IPS-18a (cell line): ENCODE measurements around the gene POU6F1.

Experiments used
- H3K27ac ChIP-seq: one replicate; pipeline ENCODE4 v1.5.1; 2013; ENCODE audit warnings: low read length
- H3K27me3 ChIP-seq: one replicate; pipeline ENCODE4 v1.6.1; 2013; ENCODE audit warnings: mild to moderate bottlenecking, low read length; ENCODE audit not compliant: control insufficient read depth, insufficient read depth
- H3K36me3 ChIP-seq: one replicate; pipeline ENCODE4 v1.6.1; 2013; ENCODE audit warnings: low read depth, low read length; ENCODE audit not compliant: control insufficient read depth
- H3K4me1 ChIP-seq: one replicate; pipeline ENCODE4 v1.6.1; 2013; ENCODE audit warnings: low read depth, low read length; ENCODE audit not compliant: control insufficient read depth
- H3K4me3 ChIP-seq: one replicate; pipeline ENCODE4 v1.5.1; 2013; ENCODE audit warnings: low read length
- H3K9ac ChIP-seq: one replicate; pipeline ENCODE4 v1.6.1; 2013; ENCODE audit warnings: mild to moderate bottlenecking, low read length, moderate library complexity
- H3K9me3 ChIP-seq: one replicate; pipeline ENCODE4 v1.6.1; 2013; ENCODE audit warnings: low read depth, low read length; ENCODE audit not compliant: control insufficient read depth

The POU6F1 gene

GRCh38 chr12:51192284-51192671, 25.6 kb downstream of the POU6F1 start:
- H3K4me3 ChIP-seq: no peak overlapping the region
- H3K27ac ChIP-seq: no peak overlapping the region
- no peak overlapping the region for H3K9ac ChIP-seq
- H3K27me3 ChIP-seq: no peaks in the 10 kb centered on the region
- no peaks in the 10 kb centered on the region for H3K4me1 ChIP-seq
- H3K36me3 ChIP-seq: no peaks in the 10 kb centered on the region
- H3K9me3 ChIP-seq: no peaks in the 10 kb centered on the region

GRCh38 chr12:51191516-51192283, 26.2 kb downstream of the POU6F1 start:
- H3K4me3 ChIP-seq: no peak overlapping the region
- H3K36me3 ChIP-seq: no peaks in the 10 kb centered on the region
- no peak overlapping the region for H3K27ac ChIP-seq
- H3K4me1 ChIP-seq: no peaks in the 10 kb centered on the region
- no peaks in the 10 kb centered on the region for H3K9me3 ChIP-seq
- no peaks in the 10 kb centered on the region for H3K27me3 ChIP-seq
- no peak overlapping the region for H3K9ac ChIP-seq

DNA sequence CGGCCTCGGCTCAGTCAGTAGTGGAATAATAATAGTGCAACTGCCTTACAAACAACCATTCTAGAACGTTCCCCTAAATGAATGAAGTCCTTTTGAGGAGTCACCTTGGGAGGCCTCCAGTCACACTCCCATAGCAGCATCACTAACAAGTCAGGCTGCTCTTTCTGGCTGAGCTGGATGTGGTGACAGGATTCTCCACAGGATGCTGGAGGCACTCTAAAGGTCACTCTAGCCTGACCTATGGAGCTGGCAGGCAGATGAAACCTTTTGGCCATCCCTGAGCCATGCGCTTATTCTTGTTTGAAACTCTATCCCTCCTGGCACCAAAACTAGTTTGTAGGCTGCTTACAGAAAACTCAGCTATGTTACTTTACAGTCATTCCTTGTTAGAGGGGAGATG, 27.0 kb downstream of the POU6F1 start:
- H3K27me3 ChIP-seq: no peaks in the 10 kb centered on the region
- no peaks in the 10 kb centered on the region for H3K4me1 ChIP-seq
- H3K9ac ChIP-seq: no peak overlapping the region
- no peak overlapping the region for H3K4me3 ChIP-seq
- no peaks in the 10 kb centered on the region for H3K36me3 ChIP-seq
- no peaks in the 10 kb centered on the region for H3K9me3 ChIP-seq
- H3K27ac ChIP-seq: no peak overlapping the region

DNA sequence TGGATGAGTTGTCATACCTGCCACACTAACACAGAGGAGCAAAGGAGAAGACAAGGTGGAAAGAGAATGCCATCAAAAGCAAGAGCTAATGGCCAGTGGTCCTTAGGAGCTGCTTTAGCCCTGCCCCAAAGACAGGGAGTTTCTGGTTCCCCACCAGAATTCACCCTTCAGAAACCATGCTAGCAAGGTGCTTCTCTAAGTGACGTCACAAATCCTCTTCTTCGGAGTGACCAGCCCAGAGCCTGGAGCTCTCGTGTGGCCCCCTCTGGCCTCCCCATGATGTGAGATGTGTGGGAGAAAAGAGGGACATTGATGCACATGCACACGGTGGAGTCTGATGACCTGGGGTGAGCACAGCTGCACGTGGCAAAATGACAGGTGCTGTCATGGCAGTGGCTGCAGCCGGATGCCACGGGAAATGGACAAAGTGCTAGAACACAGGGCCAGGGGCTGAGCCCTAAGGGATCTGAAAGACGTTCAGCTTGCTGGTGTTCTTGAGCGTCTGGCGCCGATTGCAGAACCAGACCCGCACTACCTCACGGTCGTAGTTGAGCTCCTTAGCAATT, 28.0 kb downstream of the POU6F1 start:
- Histone ChIP-seq H3K4me1 (no peaks in the 10 kb centered on the region), H3K9ac (no peak overlapping the region), H3K4me3 (no peak overlapping the region), H3K27me3 (no peaks in the 10 kb centered on the region), H3K27ac (no peak overlapping the region), H3K9me3 (no peaks in the 10 kb centered on the region), H3K36me3 (no peaks in the 10 kb centered on the region)

GRCh38 chr12:51188359-51189051, 29.4 kb downstream of the POU6F1 start:
- H3K36me3 ChIP-seq: no peaks in the 10 kb centered on the region
- H3K9ac ChIP-seq: no peak overlapping the region
- H3K9me3 ChIP-seq: no peaks in the 10 kb centered on the region
- H3K4me1 ChIP-seq: no peaks in the 10 kb centered on the region
- H3K27me3 ChIP-seq: no peaks in the 10 kb centered on the region
- no peak overlapping the region for H3K4me3 ChIP-seq
- H3K27ac ChIP-seq: no peak overlapping the region

DNA sequence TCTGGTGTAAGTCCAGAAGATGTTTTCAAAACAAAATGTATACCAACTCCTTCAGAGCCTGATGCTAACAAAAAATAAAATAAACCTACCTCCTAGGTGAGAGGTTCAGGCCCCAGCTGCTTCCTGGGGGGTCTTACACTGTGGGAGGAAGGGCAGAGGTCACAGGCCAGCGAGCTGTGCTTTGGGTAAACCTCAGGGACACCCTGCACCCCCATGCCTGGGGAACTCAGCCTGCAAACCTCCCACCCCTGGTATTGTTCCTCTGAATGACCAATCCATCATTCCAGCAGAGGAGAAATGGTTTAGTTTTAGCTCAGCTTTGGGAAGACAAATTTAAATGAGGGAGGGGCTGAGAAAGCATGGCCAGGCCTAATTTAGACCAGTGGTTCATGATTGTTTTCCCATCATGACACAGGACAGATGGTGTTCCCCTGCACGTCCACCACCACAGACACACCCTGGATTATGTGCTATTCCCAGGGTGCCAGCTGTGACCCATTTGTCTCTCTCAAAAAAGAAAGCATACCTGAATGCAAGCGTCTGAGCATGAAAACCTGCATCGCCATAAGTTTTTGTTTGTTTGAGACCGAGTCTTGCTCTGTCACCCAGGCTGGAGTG, 30.4 kb downstream of the POU6F1 start:
- no peaks in the 10 kb centered on the region for H3K9me3 ChIP-seq
- H3K4me1 ChIP-seq: no peaks in the 10 kb centered on the region
- no peak overlapping the region for H3K4me3 ChIP-seq
- no peaks in the 10 kb centered on the region for H3K36me3 ChIP-seq
- no peak overlapping the region for H3K9ac ChIP-seq
- no peaks in the 10 kb centered on the region for H3K27me3 ChIP-seq
- H3K27ac ChIP-seq: no peak overlapping the region

- H3K27ac ChIP-seq: no peak overlapping the region
- H3K27me3 ChIP-seq: no peaks in the 10 kb centered on the region
- no peaks in the 10 kb centered on the region for H3K4me1 ChIP-seq
- no peaks in the 10 kb centered on the region for H3K9me3 ChIP-seq
- no peak overlapping the region for H3K4me3 ChIP-seq
- H3K9ac ChIP-seq: no peak overlapping the region
- no peaks in the 10 kb centered on the region for H3K36me3 ChIP-seq
Observed at GRCh38 chr12:51186465-51187085, 31.3 kb downstream of the POU6F1 start.

GRCh38 chr12:51185171-51185717, 32.6 kb downstream of the POU6F1 start:
- Histone ChIP-seq H3K36me3 (no peaks in the 10 kb centered on the region), H3K4me3 (no peak overlapping the region), H3K27ac (no peak overlapping the region), H3K9ac (no peak overlapping the region), H3K9me3 (no peaks in the 10 kb centered on the region), H3K4me1 (no peaks in the 10 kb centered on the region), H3K27me3 (no peaks in the 10 kb centered on the region)

GRCh38 chr12:51183816-51184215, 34.0 kb downstream of the POU6F1 start:
- H3K36me3 ChIP-seq: no peaks in the 10 kb centered on the region
- H3K4me1 ChIP-seq: no peaks in the 10 kb centered on the region
- no peaks in the 10 kb centered on the region for H3K27me3 ChIP-seq
- no peak overlapping the region for H3K9ac ChIP-seq
- H3K9me3 ChIP-seq: no peaks in the 10 kb centered on the region
- H3K27ac ChIP-seq: no peak overlapping the region
- no peak overlapping the region for H3K4me3 ChIP-seq

DNA sequence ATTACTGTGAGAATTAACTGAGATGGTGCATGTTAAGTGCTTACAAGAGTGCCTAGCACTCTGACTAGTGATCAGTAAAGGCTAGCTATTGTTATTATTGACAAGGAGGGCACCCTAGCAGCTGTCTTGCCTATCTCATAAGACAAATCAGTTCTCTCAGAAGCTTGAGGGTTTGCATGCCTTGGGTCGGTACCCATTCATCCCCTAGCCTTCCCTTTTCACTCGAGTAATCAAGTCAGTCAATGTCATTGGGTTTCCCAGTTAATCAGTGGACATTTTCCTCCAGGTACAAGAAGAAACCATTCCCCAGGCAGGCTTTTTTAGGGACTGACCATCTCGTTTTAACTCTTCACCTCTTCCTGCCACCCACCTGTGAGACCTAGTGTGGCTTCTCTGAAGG, 34.5 kb downstream of the POU6F1 start:
- Histone ChIP-seq H3K4me1 (no peaks in the 10 kb centered on the region), H3K9me3 (no peaks in the 10 kb centered on the region), H3K9ac (no peak overlapping the region), H3K27me3 (no peaks in the 10 kb centered on the region), H3K4me3 (no peak overlapping the region), H3K36me3 (no peaks in the 10 kb centered on the region), H3K27ac (no peak overlapping the region)

- no peak overlapping the region for H3K27ac ChIP-seq
Observed at GRCh38 chr12:51181558-51181957, 36.3 kb downstream of the POU6F1 start.

More at GRCh38 chr12:51181558-51181957, 36.3 kb downstream of the POU6F1 start:
- no peaks in the 10 kb centered on the region for H3K9me3 ChIP-seq
- H3K27me3 ChIP-seq: no peaks in the 10 kb centered on the region
- no peaks in the 10 kb centered on the region for H3K36me3 ChIP-seq
- no peak overlapping the region for H3K4me3 ChIP-seq
- H3K4me1 ChIP-seq: no peaks in the 10 kb centered on the region
- H3K9ac ChIP-seq: no peak overlapping the region
